ENCODE measurements around the gene EFNA4.

Gene EFNA4

GRCh38 chr1:155081472-155082300 is 18.1 kb downstream of the EFNA4 start:
- no peak for TF ChIP-seq SIN3A (IDR thresholded peaks at IDR 0.05; ENCODE audit: borderline replicate concordance, insufficient read depth, low read length)
- no peak for TF ChIP-seq POLR2AphosphoS5 (IDR thresholded peaks at IDR 0.05; ENCODE audit: low read depth, low read length)
- no peak for TF ChIP-seq TAF1 (IDR thresholded peaks at IDR 0.05; ENCODE audit: borderline replicate concordance, insufficient read depth, low read length)
- no peak for TF ChIP-seq FOXP2 (optimal IDR thresholded peaks at IDR 0.05; ENCODE audit: borderline replicate concordance, extremely low read depth, extremely low read length, insufficient read depth)
- no peak for TF ChIP-seq REST (IDR thresholded peaks at IDR 0.05; ENCODE audit: insufficient read depth in 1 of 2, low read depth in 2 of 2, low read length in 2 of 2)

GRCh38 chr1:155082301-155083051 is 18.9 kb downstream of the EFNA4 start:
- TF ChIP-seq SIN3A (IDR thresholded peaks at IDR 0.05; ENCODE audit: borderline replicate concordance, insufficient read depth, low read length) = no peak
- TF ChIP-seq TAF1 (IDR thresholded peaks at IDR 0.05; ENCODE audit: borderline replicate concordance, insufficient read depth, low read length) = no peak
- no peak for TF ChIP-seq REST (IDR thresholded peaks at IDR 0.05; ENCODE audit: insufficient read depth in 1 of 2, low read depth in 2 of 2, low read length in 2 of 2)
- no peak for TF ChIP-seq POLR2AphosphoS5 (IDR thresholded peaks at IDR 0.05; ENCODE audit: low read depth, low read length)
- no peak for TF ChIP-seq FOXP2 (optimal IDR thresholded peaks at IDR 0.05; ENCODE audit: borderline replicate concordance, extremely low read depth, extremely low read length, insufficient read depth)

GRCh38 chr1:155083052-155083541 is 19.6 kb downstream of the EFNA4 start:
- TF ChIP-seq SIN3A (IDR thresholded peaks at IDR 0.05; ENCODE audit: borderline replicate concordance, insufficient read depth, low read length) (no peak), TAF1 (IDR thresholded peaks at IDR 0.05; ENCODE audit: borderline replicate concordance, insufficient read depth, low read length) (no peak), FOXP2 (optimal IDR thresholded peaks at IDR 0.05; ENCODE audit: borderline replicate concordance, extremely low read depth, extremely low read length, insufficient read depth) (no peak), POLR2AphosphoS5 (IDR thresholded peaks at IDR 0.05; ENCODE audit: low read depth, low read length) (no peak), REST (IDR thresholded peaks at IDR 0.05; ENCODE audit: insufficient read depth in 1 of 2, low read depth in 2 of 2, low read length in 2 of 2) (no peak)

GRCh38 chr1:155083865-155084721 is 20.6 kb downstream of the EFNA4 start:
- TF ChIP-seq REST (IDR thresholded peaks at IDR 0.05; ENCODE audit: insufficient read depth in 1 of 2, low read depth in 2 of 2, low read length in 2 of 2) = no peak
- TF ChIP-seq SIN3A (IDR thresholded peaks at IDR 0.05; ENCODE audit: borderline replicate concordance, insufficient read depth, low read length) = no peak
- no peak for TF ChIP-seq FOXP2 (optimal IDR thresholded peaks at IDR 0.05; ENCODE audit: borderline replicate concordance, extremely low read depth, extremely low read length, insufficient read depth)
- TF ChIP-seq POLR2AphosphoS5 (IDR thresholded peaks at IDR 0.05; ENCODE audit: low read depth, low read length) = no peak
- TF ChIP-seq TAF1 (IDR thresholded peaks at IDR 0.05; ENCODE audit: borderline replicate concordance, insufficient read depth, low read length) = no peak

All from PFSK-1 (cell line).